GM12864 (cell line): Measurements from ENCODE around the gene ANGPTL7.

Source experiments
- DNase-seq: peaks from one replicate; pipeline ENCODE4 v3.0.0-alpha.2; 2011; ENCODE audit warnings: low read depth
- H3K4me3 ChIP-seq: 2 replicates; pipeline ENCODE4 v1.5.1; 2011; ENCODE audit warnings: mild to moderate bottlenecking, low read depth, low read length, control low read depth
- CTCF ChIP-seq: IDR thresholded peaks from 2 replicates; pipeline ENCODE4 v1.5.1; 2011; ENCODE audit warnings: low read depth, mild to moderate bottlenecking, moderate library complexity, low read length, control low read depth, inconsistent platforms; ENCODE audit errors: missing control alignments

The ANGPTL7 gene

GRCh38 chr1:11204396-11205190 lies 15.4 kb downstream of the ANGPTL7 start:
- no peak for DNase-seq
- no peak for TF ChIP-seq CTCF
- H3K4me3 ChIP-seq = no peak overlapping the region

- DNase-seq = no peak
- TF ChIP-seq CTCF = no peak
- no peak overlapping the region for H3K4me3 ChIP-seq
Observed at GRCh38 chr1:11207898-11208611, 18.9 kb downstream of the ANGPTL7 start.

GRCh38 chr1:11211461-11211860 lies 22.3 kb downstream of the ANGPTL7 start:
- H3K4me3 ChIP-seq = no peak overlapping the region
- no peak for TF ChIP-seq CTCF
- no peak for DNase-seq

- no peak overlapping the region for H3K4me3 ChIP-seq
- DNase-seq = no peak
- TF ChIP-seq CTCF = no peak
Observed at GRCh38 chr1:11211925-11212587, 22.9 kb downstream of the ANGPTL7 start.

- TF ChIP-seq CTCF = no peak
- DNase-seq = no peak
- H3K4me3 ChIP-seq = no peak overlapping the region
Observed at GRCh38 chr1:11214698-11215380, 25.7 kb downstream of the ANGPTL7 start.

- no peak for DNase-seq
- no peak for TF ChIP-seq CTCF
- H3K4me3 ChIP-seq = no peak overlapping the region
Observed at GRCh38 chr1:11215381-11216005, 26.3 kb downstream of the ANGPTL7 start.
